Tibial nerve (tissue), 3 donors: Measurements from ENCODE around the gene CCDC159.

ENCODE experiments used
- POLR2A ChIP-seq, 2 donors: fragments of 450-650 bp; IDR thresholded peaks; one replicate each; pipeline ENCODE4 v1.6.1; 2017; ENCODE audit warnings: antibody characterized with exemption in 2 of 2, mild to moderate bottlenecking in 2 of 2, moderate library complexity in 2 of 2
- TF ChIP-seq, protein P1 (sequence below), 5 experiments: fragments of 200-600 bp in 3 of 5; fragments of 450-650 bp in 2 of 5; sonication (generic) in 3 of 5; IDR thresholded peaks; one replicate each; pipeline ENCODE4 v1.5.1; 2016 to 2019; ENCODE audit warnings: antibody characterized with exemption in 5 of 5, mild to moderate bottlenecking in 3 of 5, moderate library complexity in 2 of 5

- TF ChIP-seq, protein P1, sequence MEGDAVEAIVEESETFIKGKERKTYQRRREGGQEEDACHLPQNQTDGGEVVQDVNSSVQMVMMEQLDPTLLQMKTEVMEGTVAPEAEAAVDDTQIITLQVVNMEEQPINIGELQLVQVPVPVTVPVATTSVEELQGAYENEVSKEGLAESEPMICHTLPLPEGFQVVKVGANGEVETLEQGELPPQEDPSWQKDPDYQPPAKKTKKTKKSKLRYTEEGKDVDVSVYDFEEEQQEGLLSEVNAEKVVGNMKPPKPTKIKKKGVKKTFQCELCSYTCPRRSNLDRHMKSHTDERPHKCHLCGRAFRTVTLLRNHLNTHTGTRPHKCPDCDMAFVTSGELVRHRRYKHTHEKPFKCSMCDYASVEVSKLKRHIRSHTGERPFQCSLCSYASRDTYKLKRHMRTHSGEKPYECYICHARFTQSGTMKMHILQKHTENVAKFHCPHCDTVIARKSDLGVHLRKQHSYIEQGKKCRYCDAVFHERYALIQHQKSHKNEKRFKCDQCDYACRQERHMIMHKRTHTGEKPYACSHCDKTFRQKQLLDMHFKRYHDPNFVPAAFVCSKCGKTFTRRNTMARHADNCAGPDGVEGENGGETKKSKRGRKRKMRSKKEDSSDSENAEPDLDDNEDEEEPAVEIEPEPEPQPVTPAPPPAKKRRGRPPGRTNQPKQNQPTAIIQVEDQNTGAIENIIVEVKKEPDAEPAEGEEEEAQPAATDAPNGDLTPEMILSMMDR (IDR thresholded peaks at IDR 0.05): peak in 4 of 5 experiments; percentile 40 to 55 (median 53)
- TF ChIP-seq POLR2A (IDR thresholded peaks at IDR 0.05): no peak
These were observed 36.8 kb downstream of the CCDC159 start for GRCh38 chr19:11382898-11383705.
